Measurements from ENCODE around the gene MON2.

MON2 gene

GRCh38 chr12:62621101-62621638 lies 154.5 kb downstream of the MON2 start:
- DNase-seq = no peak

DNA sequence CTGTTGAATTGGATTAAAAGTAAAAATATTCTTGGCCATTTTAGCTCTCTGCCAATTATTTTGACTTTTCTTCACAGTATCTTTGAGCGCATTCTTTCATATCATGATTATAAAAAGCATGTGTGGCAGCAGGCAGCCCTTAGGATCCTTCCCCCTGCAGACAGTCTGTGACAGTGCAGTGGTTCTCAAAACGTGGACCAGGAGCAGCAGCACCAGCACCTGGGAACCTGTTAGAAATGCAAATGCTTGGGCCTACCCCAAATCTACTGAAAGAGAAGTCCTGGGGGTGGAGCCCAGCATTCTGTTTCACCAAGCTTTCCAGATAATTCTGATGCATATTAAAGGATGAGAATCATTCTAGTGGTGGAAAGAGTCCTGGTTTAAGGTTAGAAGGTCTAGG lies 155.6 kb downstream of the MON2 start:
- DNase-seq = no peak

DNA sequence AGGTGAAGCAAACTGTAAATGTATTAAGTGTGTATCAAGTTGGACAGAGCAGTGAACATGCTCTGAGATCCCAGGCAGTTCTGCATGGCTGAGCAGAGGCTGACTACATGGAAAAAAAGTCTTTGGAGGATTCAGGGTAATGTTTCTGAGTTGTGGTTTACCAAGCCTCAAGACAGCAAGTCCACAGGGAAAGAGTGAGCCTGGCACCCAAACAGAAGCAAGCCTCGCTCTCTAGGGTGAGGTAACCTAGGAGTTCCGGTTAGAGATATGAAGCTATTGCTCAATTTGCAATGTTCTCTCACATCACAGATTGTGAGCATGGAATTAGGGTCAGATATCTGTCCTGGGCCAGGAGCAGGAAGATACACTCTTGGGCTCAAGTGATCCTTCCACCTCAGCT lies 158.6 kb downstream of the MON2 start:
- DNase-seq = no peak

- no peak for DNase-seq
Measured at GRCh38 chr12:62627181-62627580, 160.6 kb downstream of the MON2 start.

- DNase-seq = no peak
Measured at GRCh38 chr12:62629413-62629812, 162.8 kb downstream of the MON2 start.

DNA sequence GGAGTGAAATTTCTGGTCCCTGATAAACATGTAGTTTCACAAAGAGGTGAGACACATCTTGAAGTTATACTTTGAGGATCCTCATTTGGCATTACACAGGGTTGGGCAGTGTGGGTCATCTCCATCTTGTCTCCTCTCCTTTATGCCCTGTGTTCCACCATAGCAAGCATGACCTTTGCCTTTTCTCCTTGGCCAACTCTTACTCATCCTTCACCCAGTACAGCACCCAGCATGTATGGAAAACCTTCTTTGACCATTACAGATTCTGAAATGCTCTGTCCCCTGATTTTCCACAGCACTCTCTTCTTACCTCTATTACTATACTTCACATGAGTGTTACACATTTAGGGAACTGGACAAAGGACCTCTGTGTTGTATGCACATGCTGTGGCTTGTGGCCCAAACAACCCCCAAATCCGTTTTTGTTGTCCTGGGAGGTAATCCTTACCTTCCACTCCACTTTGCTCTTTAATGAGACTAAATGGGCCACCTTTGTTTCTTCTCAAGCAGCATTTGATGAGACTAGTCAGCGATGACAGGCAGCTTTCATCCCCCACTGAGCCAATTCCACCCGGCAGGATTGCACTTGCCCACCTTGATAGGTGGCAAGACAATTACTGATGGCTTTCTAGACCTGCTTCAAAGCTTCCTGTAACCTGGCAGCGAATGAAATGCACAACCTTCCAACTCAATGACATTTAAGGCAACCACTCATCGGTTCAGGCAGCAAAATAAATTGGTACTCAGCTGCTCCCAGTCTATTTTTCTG lies 163.5 kb downstream of the MON2 start:
- no peak for DNase-seq

DNA sequence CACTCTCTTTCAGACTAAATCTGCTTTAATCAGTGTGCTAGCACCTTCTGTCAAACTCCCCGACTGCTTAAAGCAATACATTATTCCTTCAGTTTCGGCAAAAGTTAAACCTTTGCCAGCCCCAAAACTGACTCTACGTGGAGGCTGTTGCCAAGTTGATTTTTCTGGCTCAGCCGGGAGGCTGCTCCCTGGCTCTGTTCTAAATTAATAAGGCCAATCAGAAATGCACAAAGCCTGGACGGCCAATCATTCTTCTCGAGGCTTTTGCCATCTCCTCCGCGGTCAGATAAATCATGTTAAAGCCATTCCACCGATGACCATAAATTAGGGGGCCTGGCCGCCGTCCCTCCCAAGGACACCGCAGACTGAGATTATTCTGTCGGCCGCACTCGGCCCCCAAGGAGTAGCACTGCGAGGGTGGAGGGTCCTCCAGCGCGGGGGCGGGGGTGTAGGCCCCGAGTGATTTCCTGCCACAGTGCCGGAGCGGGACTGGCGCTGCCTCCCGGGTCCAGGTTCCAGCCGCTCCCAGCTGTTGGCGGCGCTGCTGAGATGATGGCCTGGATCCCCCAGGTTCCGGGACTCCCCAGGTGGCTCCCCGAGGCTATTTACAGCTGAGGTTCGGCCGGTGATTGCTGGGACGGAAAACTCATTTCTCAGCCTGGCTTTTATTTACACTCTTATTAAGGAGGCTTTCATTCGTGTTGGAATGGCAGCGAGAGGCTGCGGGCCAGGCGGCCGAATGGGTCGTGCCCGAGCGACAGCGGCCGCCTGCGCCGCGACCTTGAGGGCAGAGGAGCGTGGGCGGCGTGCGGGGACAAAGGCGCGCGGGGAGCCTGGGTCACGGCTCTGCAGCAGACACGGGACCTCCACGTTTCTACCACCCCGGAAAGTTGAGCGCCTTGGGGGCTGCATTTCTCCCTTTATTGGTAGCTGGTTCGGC lies 165.1 kb downstream of the MON2 start:
- no peak for DNase-seq

DNA sequence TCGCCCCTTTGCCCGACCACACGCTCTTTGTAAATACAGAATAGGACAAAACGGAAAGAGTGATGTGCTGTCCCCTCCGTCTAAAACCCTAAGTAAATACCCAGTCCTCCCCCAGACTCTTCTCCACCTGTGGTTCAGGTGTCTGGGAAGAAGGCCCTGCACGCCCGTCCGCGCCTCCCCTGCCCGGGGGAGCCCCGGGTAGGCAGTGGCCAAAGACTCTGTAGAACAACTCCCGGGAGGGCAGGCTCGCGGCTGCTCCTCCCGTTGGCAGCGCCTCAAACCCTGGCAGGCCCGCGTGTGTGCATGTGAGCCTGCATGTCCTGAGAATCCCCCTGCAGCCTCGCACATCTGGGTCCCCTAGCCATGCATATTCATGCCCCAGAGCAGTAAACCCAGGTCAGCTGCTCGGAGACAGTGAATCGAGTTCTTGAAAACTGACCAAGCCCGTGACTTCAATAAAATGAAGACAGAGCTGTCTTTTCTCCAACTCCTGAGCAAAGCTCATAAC lies 165.8 kb downstream of the MON2 start:
- DNase-seq = no peak

DNA sequence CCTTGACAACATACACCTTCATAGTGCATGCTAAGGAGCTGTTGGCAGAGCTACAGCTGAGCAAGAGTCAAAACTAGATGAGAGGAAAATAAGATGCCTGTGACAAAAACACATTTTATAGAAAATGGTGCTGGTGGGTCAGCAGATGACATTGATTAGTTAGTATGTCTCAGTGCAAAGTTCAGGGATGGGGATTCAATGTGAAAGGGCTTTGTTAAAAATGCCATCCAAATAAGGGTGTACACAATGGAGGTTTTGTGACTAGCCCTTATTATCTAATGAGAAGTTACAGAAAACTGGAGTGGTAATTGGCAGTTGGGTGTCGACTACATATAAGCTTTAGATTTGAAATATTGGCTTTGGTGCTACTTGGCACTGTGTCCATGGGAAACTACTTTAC lies 169.0 kb downstream of the MON2 start:
- DNase-seq = no peak

GRCh38 chr12:62637679-62638078 lies 171.1 kb downstream of the MON2 start:
- no peak for DNase-seq

DNA sequence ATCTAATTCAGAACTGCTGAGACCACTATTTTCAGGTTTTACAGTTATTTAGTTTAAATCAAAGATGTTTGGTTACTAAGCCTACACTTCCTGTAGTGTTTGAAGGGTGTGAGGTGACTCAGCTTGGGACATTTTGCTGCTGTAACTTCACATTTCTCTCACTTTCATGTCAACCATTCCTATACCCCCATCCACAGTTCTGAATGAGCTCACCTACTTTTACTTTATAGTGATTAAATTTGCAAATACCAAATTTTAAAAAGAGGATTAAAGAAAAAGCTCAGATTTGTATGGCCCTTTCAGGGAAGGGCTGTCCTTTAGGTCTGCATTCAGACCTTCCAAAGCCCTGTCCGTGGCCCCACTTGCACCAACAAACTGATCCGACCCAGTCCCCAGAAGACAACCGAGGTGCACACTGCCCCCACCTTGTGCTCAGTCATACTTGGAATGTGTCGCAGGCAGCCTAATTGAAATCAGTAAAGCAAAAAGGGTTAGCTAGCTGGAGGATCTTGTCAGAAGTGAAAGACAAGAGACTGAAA lies 174.4 kb downstream of the MON2 start:
- peak; percentile 8 for DNase-seq

DNA sequence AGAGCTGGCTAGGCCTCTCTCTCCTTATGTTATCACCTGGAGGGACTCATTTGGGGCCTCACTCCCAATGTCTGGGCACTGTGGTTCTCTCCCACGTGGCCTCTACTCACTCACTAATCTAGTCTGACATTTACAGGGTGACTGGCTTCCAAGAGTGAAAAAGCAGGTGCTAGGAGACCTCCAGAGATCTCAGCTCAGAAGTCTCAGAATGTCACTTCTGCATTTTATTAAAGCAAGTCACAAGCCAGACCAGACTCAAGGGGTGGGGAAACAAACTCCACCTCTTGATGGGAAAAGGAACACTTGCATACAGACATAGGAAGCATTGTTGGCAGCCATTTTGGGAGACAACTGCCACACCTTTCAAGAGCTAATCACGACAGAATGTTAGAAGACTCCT lies 175.9 kb downstream of the MON2 start:
- no peak for DNase-seq

- DNase-seq = no peak
Measured at GRCh38 chr12:62643486-62643885, 176.9 kb downstream of the MON2 start.

GRCh38 chr12:62646566-62646965 lies 179.9 kb downstream of the MON2 start:
- DNase-seq = no peak

- no peak for DNase-seq
Measured at GRCh38 chr12:62647586-62647985, 181.0 kb downstream of the MON2 start.

DNA sequence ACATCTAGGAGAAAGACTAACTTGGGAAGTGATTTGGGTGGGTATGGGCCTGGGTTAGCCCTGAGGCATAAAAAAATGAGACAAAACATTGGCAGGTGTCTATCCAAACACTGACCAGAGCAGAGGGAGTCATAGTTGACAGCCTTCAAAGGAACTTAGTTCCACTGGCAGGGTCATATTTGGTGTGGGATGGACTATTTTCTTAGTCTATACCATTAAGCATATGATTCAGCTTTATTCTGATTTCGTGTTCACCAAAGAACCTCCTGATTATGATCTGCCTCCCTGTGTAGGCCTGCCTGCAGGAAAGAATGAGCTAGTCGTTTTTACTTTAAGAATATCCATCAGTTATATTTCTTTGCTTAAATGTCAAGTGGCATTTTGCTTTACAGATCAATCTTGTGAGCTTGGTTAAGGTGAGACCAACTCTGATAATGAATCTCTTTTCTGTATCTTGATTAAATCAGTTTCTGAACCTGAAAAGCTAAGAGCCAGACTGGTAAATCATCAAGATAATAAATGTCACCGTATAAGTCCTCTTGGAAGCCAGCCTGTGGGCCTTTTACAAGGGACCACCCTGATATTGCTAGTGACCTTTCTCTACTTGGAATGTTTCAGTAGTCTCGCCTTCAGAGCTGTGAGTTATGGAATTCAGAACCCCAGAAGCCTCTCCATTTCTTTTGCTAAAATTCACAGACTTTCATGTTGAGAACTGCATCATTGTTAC lies 182.9 kb downstream of the MON2 start:
- no peak for DNase-seq

Measured in central memory CD4-positive, alpha-beta T cell (primary cell).